ENCODE results near the gene CLEC11A. TPM values are rescaled to one million over a fixed set of nuclear protein-coding genes. Genes with fewer than 3 reads are reported as not detected.

The CLEC11A gene
- total RNA-seq, 6 donors from 2014 or later, result 3.9 to 19.6 (median 15.9) TPM

DNA sequence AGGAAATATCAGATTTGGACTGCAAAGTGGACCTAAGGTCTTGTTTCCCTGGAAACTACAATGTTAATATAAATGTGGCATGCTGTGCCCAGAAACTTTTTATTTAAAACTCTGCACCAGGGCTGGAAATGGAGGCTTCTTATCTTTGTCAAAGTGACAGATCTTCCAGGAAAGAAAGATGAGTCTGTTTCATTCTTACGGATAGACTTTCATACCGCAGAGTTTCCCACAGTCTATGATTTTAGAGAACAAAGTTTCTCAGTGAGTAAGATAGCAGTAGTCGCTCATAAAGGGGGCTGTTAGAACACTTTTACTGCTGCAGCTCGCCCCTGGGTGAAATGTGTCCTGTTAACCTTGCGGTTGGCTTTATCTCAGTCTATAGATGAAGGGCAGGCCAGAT is 6.7 kb downstream of the CLEC11A start:
- ATAC-seq (ENCODE audit: low FRiP score in 2 of 2), result no peak
- DNase-seq, result no peak
- no peaks in the 10 kb centered on the region for H3K36me3 ChIP-seq
- no peak for TF ChIP-seq CTCF (IDR thresholded peaks at IDR 0.05)
- TF ChIP-seq POLR2AphosphoS5 (IDR thresholded peaks at IDR 0.05), result no peak
- no peak overlapping the region for H3K27ac ChIP-seq
- peaks cover 9 to 13% (median 12%) of the 10 kb centered on the region in 4 donors for H3K4me1 ChIP-seq
- 78% methylated on average over 5 of the region's 5 CpGs for WGBS, 2 donors
- no peaks in the 10 kb centered on the region for H3K27me3 ChIP-seq
- H3K4me3 ChIP-seq, result no peak overlapping the region
- no peaks in the 10 kb centered on the region for H3K9me3 ChIP-seq

- TF ChIP-seq CTCF (IDR thresholded peaks at IDR 0.05), result no peak
- TF ChIP-seq EP300 (IDR thresholded peaks at IDR 0.05), result no peak
- TF ChIP-seq POLR2A (IDR thresholded peaks at IDR 0.05), result no peak
- TF ChIP-seq POLR2AphosphoS5 (IDR thresholded peaks at IDR 0.05), result no peak
- Histone ChIP-seq H3K9me3 (no peaks in the 10 kb centered on the region), H3K4me3 (no peak overlapping the region), H3K27me3 (no peaks in the 10 kb centered on the region), H3K4me1 (no peaks in the 10 kb centered on the region), H3K27ac (no peak overlapping the region), H3K36me3 (no peaks in the 10 kb centered on the region)
- DNase-seq, result no peak
- ATAC-seq (ENCODE audit: low FRiP score in 2 of 2), result no peak
- WGBS, 2 donors, result 51 to 63% methylated on average over 7 of the region's 7 CpGs
Observed at GRCh38 chr19:50735869-50736268, 12.7 kb downstream of the CLEC11A start.

GRCh38 chr19:50736338-50736737 is 13.2 kb downstream of the CLEC11A start:
- Histone ChIP-seq H3K9me3 (no peaks in the 10 kb centered on the region), H3K27me3 (no peaks in the 10 kb centered on the region), H3K4me1 (no peaks in the 10 kb centered on the region), H3K4me3 (no peak overlapping the region), H3K27ac (no peak overlapping the region), H3K36me3 (no peaks in the 10 kb centered on the region)
- ATAC-seq (ENCODE audit: low FRiP score in 2 of 2), result no peak
- DNase-seq, result no peak
- TF ChIP-seq POLR2AphosphoS5 (IDR thresholded peaks at IDR 0.05), result no peak
- 57 to 69% methylated on average over 5 of the region's 5 CpGs for WGBS, 2 donors

DNA sequence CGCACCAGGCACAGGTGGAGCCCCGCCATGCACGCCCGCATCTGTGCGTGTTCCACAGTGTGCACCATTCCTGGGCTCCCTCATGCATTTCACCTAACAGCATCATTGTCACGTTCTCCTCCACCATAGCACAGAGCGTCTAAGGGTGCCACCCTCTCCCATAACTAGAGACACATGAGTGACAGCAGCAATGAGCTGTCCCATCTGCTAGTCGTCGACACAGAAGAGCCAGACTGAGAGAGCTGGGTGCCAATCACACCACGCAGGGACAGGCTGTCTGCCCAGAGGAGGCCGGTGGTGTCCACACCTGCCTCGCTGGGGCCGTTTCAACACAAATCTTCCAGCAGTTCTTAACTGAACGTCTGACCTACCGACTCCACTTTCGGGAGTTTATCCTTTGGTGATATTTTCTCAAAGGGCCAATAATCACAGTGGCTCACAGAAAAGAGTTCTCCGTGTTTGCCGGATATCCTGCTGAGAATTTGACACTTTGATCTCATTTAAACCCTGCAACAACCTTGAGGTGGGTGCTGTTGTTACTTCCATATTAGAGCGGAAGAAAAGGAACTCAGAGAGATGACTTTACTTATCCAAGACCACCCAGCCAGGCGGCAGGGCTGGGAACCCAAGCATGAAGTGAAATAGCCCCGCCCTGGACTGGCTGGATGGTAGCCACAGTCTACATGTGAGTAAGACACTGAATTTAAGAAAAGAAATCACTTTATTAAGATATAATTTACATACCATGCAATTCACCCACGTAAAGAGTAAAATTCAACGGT is 16.2 kb downstream of the CLEC11A start:
- peak in 1 of 2 donors; percentile 31 for ATAC-seq (ENCODE audit: low FRiP score in 2 of 2)
- WGBS, 2 donors, result 81 to 82% methylated on average over 23 of the region's 23 CpGs
- H3K27ac ChIP-seq, result no peak overlapping the region
- no peaks in the 10 kb centered on the region for H3K27me3 ChIP-seq
- H3K36me3 ChIP-seq, result no peaks in the 10 kb centered on the region
- H3K9me3 ChIP-seq, result no peaks in the 10 kb centered on the region
- no peak overlapping the region for H3K4me3 ChIP-seq
- TF ChIP-seq POLR2A (IDR thresholded peaks at IDR 0.05) (no peak), POLR2AphosphoS5 (IDR thresholded peaks at IDR 0.05) (no peak), EP300 (IDR thresholded peaks at IDR 0.05) (no peak), CTCF (IDR thresholded peaks at IDR 0.05) (no peak)
- no peaks in the 10 kb centered on the region for H3K4me1 ChIP-seq
- no peak for DNase-seq

DNA sequence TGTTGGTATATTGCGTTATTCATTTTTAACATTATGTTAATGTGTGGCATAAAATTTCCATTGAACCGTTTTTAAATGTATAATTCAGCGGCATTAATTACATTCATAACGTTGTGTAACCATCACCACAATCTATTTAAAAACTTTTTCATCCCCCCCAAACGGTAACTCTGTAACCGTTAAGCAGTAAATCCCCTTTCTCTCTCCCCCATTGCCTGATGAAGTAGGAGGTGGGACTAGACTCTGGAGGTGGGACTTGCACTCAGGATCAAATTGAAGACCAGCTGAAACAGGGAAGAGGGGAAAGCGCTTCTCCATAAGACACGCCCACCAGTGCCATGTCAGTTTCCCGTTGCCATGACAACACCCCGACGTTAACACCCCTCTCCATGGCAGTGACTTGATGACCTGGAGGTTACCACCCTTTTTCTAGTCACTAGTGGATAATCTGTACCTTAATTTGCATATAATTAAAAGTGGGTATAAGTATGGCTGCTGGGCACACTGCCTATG is 16.8 kb downstream of the CLEC11A start:
- no peak for ATAC-seq (ENCODE audit: low FRiP score in 2 of 2)
- no peak for DNase-seq
- H3K9me3 ChIP-seq, result no peaks in the 10 kb centered on the region
- H3K4me3 ChIP-seq, result no peak overlapping the region
- H3K27me3 ChIP-seq, result no peaks in the 10 kb centered on the region
- WGBS, 2 donors, result 59 to 62% methylated on average over 11 of the region's 11 CpGs
- no peaks in the 10 kb centered on the region for H3K4me1 ChIP-seq
- H3K27ac ChIP-seq, result no peak overlapping the region
- no peaks in the 10 kb centered on the region for H3K36me3 ChIP-seq
- no peak for TF ChIP-seq POLR2A (IDR thresholded peaks at IDR 0.05)
- no peak for TF ChIP-seq POLR2AphosphoS5 (IDR thresholded peaks at IDR 0.05)
- no peak for TF ChIP-seq CTCF (IDR thresholded peaks at IDR 0.05)
- no peak for TF ChIP-seq EP300 (IDR thresholded peaks at IDR 0.05)

All from upper lobe of left lung (tissue), 6 donors.